HCT116 (cell line): ENCODE data around the gene FAM170B. TPM values are rescaled to one million over a fixed set of nuclear protein-coding genes. Genes with fewer than 3 reads are reported as not detected.

ENCODE experiments used
- ATAC-seq: fragments of 200-7000 bp; cut with Tn5 transposase; 2 replicates; pipeline ENCODE4 v1.9.1; 2020; ENCODE audit warnings: mild to moderate bottlenecking, moderate library complexity
- BruUV-seq: library from RNA; stranded (reverse); fragments of 400-500 nt; replicated peaks from 2 replicates; lab custom pipeline; 2021; lab: Mats Ljungman, UMichigan
- CTCF ChIA-PET: fragments of 300-600 bp; sonication (Branson Sonifier 250); formaldehyde crosslinking; loops from one replicate; lab custom pipeline; 2021; ENCODE audit warnings: antibody characterized with exemption; lab: Charles Lee
- POLR2A ChIA-PET: fragments of 300-600, 350-600 bp; sonication (Branson Sonifier 250); formaldehyde crosslinking; loops from one replicate; lab custom pipeline; 2021; ENCODE audit warnings: antibody characterized with exemption; lab: Charles Lee
- RAD21 ChIA-PET, 2 experiments: fragments of 300-600 bp; sonication (Branson Sonifier 250); formaldehyde crosslinking; loops; one replicate each; lab custom pipeline; 2023; ENCODE audit warnings: low total read pairs in 2 of 2; ENCODE audit not compliant: uncharacterized antibody in 2 of 2, unreplicated experiment in 2 of 2, low non-redundant PET in 1 of 2; lab: Charles Lee
- DNase-seq: peaks from one replicate; pipeline ENCODE4 v3.0.0-alpha.2; 2010; ENCODE audit warnings: low read depth, low spot score
- H2AFZ ChIP-seq: fragments of 200-600 bp; shearing (Covaris generic), sonication (generic); 2 replicates; pipeline ENCODE4 v1.6.1; 2017; ENCODE audit warnings: low read depth, mixed run types, mixed read lengths, antibody characterized with exemption, low read length; ENCODE audit not compliant: poor library complexity, severe bottlenecking
- H3K27ac ChIP-seq: 2 replicates; pipeline ENCODE4 v1.5.1; 2012; ENCODE audit warnings: low read depth, low read length
- H3K27me3 ChIP-seq: fragments of 200-600 bp; sonication (generic); 2 replicates; pipeline ENCODE4 v1.6.1; 2016; ENCODE audit warnings: mixed run types, low read length, mixed read lengths; ENCODE audit not compliant: insufficient read depth
- H3K36me3 ChIP-seq, 2 experiments: fragments of 200-500 bp in 1 of 2; fragments of 200-600 bp in 1 of 2; sonication (Bioruptor generic) in 1 of 2; sonication (generic) in 1 of 2; 2 replicates each; pipeline versions ENCODE4 v1.5.1 to v1.6.1; 2014 to 2016; ENCODE audit warnings: low read length in 2 of 2, inconsistent platforms in 1 of 2, mixed read lengths in 1 of 2, mixed run types in 1 of 2; ENCODE audit not compliant: insufficient read depth in 2 of 2, control insufficient read depth in 1 of 2
- H3K4me1 ChIP-seq, 2 experiments: fragments of 200-600 bp in 1 of 2; sonication (generic) in 1 of 2; 2 replicates each; pipeline versions ENCODE4 v1.5.1 to v1.6.1; 2012 to 2017; ENCODE audit warnings: low read length in 2 of 2, inconsistent platforms in 1 of 2, mild to moderate bottlenecking in 1 of 2, mixed read lengths in 1 of 2, mixed run types in 1 of 2, moderate library complexity in 1 of 2; ENCODE audit not compliant: insufficient read depth in 2 of 2, control insufficient read depth in 1 of 2
- H3K4me2 ChIP-seq: fragments of 200-600 bp; sonication (generic); 2 replicates; pipeline ENCODE4 v1.6.1; 2017; ENCODE audit warnings: mixed run types, low read length, mixed read lengths
- H3K4me3 ChIP-seq, 2 experiments: fragments of 200-600 bp in 1 of 2; sonication (generic) in 1 of 2; replicated peaks in 1 of 2; 2 replicates each; pipeline ENCODE4 v1.5.1; 2011 to 2016; ENCODE audit warnings: low read length in 2 of 2, control low read depth in 1 of 2, low read depth in 1 of 2, mild to moderate bottlenecking in 1 of 2, mixed read lengths in 1 of 2, mixed run types in 1 of 2
- H3K79me2 ChIP-seq: fragments of 200-600 bp; sonication (generic); 2 replicates; pipeline ENCODE4 v1.6.1; 2017; ENCODE audit warnings: mild to moderate bottlenecking, mixed run types, low read length, moderate library complexity, mixed read lengths; ENCODE audit not compliant: insufficient read depth
- H3K9ac ChIP-seq: fragments of 200-600 bp; sonication (generic); 2 replicates; pipeline ENCODE4 v1.6.1; 2016; ENCODE audit warnings: low read length, mixed read lengths
- H3K9me2 ChIP-seq: fragments of 200-600 bp; sonication (generic), shearing (Covaris generic); 2 replicates; pipeline ENCODE4 v1.6.1; 2017; ENCODE audit warnings: mixed run types, mild to moderate bottlenecking, moderate library complexity; ENCODE audit not compliant: insufficient read depth
- H3K9me3 ChIP-seq, 2 experiments: fragments of 200-500 bp in 1 of 2; fragments of 200-600 bp in 1 of 2; sonication (Bioruptor generic) in 1 of 2; sonication (generic) in 1 of 2; 2 replicates each; pipeline ENCODE4 v1.6.1; 2014 to 2017; ENCODE audit warnings: low read length in 2 of 2, mixed read lengths in 2 of 2, inconsistent platforms in 1 of 2, low read depth in 1 of 2, mild to moderate bottlenecking in 1 of 2, mixed run types in 1 of 2, moderate library complexity in 1 of 2; ENCODE audit not compliant: control insufficient read depth in 1 of 2, insufficient read depth in 1 of 2
- H4K20me1 ChIP-seq: fragments of 200-600 bp; sonication (generic), shearing (Covaris generic); 2 replicates; pipeline ENCODE4 v1.6.1; 2017; ENCODE audit warnings: mixed run types, mild to moderate bottlenecking, moderate library complexity; ENCODE audit not compliant: insufficient read depth
- ATF3 ChIP-seq: IDR thresholded peaks from 2 replicates; pipeline ENCODE4 v1.6.1; 2012
- CBX3 ChIP-seq: IDR thresholded peaks from 2 replicates; pipeline ENCODE4 v1.6.1; 2012; ENCODE audit warnings: low read depth
- EGR1 ChIP-seq: IDR thresholded peaks from 2 replicates; pipeline ENCODE4 v1.6.1; 2012; ENCODE audit warnings: low read depth
- FOSL1 ChIP-seq: IDR thresholded peaks from 2 replicates; pipeline ENCODE4 v1.6.1; 2012; ENCODE audit warnings: low read depth
- MAX ChIP-seq: IDR thresholded peaks from 2 replicates; pipeline ENCODE4 v1.6.1; 2012
- POLR2A ChIP-seq: IDR thresholded peaks from 2 replicates; pipeline ENCODE4 v1.7.0; 2011; ENCODE audit warnings: borderline replicate concordance; ENCODE audit not compliant: insufficient read depth, insufficient read length; ENCODE audit errors: extremely low read depth
- SP1 ChIP-seq: IDR thresholded peaks from 2 replicates; pipeline ENCODE4 v1.6.1; 2012; ENCODE audit warnings: low read depth
- intact Hi-C: fragments of 100-400 bp; cut with micrococcal nuclease; formaldehyde crosslinking; loops from 2 replicates; pipeline ENCODE4 v1.10.0; 2022
- total RNA-seq: library from RNA; stranded (reverse); gene quantifications from one replicate; pipeline ENCODE4 v1.2.1, GENCODE V29; 2021; ENCODE audit not compliant: unreplicated experiment

Gene FAM170B
- total RNA-seq, 1 experiment from 2014 or later = not detected

- Histone ChIP-seq H3K27ac (no peak overlapping the region), H3K79me2 (no peaks in the 10 kb centered on the region), H3K4me1 (no peaks in the 10 kb centered on the region), H4K20me1 (no peaks in the 10 kb centered on the region), H3K9me2 (no peaks in the 10 kb centered on the region), H2AFZ (no peak overlapping the region), H3K36me3 (no peaks in the 10 kb centered on the region), H3K27me3 (peaks cover 28% of the 10 kb centered on the region), H3K4me2 (no peak overlapping the region), H3K9me3 (no peaks in the 10 kb centered on the region), H3K4me3 (no peak overlapping the region), H3K9ac (no peak overlapping the region)
- ChIA-PET RAD21 (no interaction called here), POLR2A (no interaction called here), CTCF (no interaction called here)
- intact Hi-C loops = no loop called here
- ATAC-seq (no peak), DNase-seq (no peak)
- BruUV-seq = no TSS peak
- TF ChIP-seq FOSL1 (no peak), EGR1 (no peak), MAX (no peak), SP1 (no peak), ATF3 (no peak), CBX3 (no peak)
These were observed 19.2 kb downstream of the FAM170B start for GRCh38 chr10:49114718-49115014.

GRCh38 chr10:49113741-49114141 lies 20.1 kb downstream of the FAM170B start:
- POLR2A ChIA-PET = no interaction called here
- Histone ChIP-seq H3K4me3 (no peak overlapping the region), H3K4me2 (no peak overlapping the region), H2AFZ (no peak overlapping the region), H3K9me3 (no peaks in the 10 kb centered on the region), H3K9ac (no peak overlapping the region), H3K36me3 (no peaks in the 10 kb centered on the region), H4K20me1 (no peaks in the 10 kb centered on the region), H3K27me3 (peaks cover 24% of the 10 kb centered on the region), H3K9me2 (no peaks in the 10 kb centered on the region), H3K79me2 (no peaks in the 10 kb centered on the region), H3K4me1 (no peaks in the 10 kb centered on the region), H3K27ac (no peak overlapping the region)
- CTCF ChIA-PET = no interaction called here
- no TSS peak for BruUV-seq
- intact Hi-C loops = no loop called here
- RAD21 ChIA-PET = no interaction called here
- TF ChIP-seq FOSL1 (no peak), POLR2A (no peak), CBX3 (no peak), EGR1 (no peak)
- DNase-seq (no peak), ATAC-seq (no peak)
